Body of pancreas (tissue), 4 donors: ENCODE measurements around the gene ZNF594.

ENCODE experiments used
- POLR2A ChIP-seq, 3 donors: fragments of 450-650 bp; IDR thresholded peaks; one replicate each; pipeline ENCODE4 v1.6.1; 2016; ENCODE audit warnings: antibody characterized with exemption in 3 of 3, mild to moderate bottlenecking in 2 of 3
- TF ChIP-seq, protein P1 (sequence below), 7 experiments: fragments of 450-650 bp in 4 of 7; fragments of 200-600 bp in 3 of 7; sonication (generic) in 3 of 7; IDR thresholded peaks; one replicate each; pipeline ENCODE4 v1.5.1; 2016 to 2019; ENCODE audit warnings: antibody characterized with exemption in 7 of 7

DNA sequence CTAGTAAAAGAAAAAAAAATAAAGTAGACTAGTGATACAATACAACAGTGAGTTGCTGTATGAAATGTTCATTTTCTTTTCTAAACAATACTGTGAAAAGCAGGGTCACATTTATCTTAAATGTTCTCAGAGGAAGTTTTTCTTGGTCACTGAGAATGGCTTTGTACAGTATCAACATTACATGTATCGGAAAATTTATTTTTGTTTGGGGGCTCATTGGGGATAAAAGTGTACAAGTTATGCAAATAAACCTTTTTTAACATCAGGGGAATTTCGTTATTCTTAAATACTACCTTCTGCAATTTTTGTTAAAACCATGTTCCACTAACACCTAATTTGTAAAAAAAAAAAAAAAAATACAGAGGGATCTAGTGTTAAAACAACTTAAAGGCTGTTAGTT lies 8.7 kb upstream of the ZNF594 start:
- TF ChIP-seq, protein P1, sequence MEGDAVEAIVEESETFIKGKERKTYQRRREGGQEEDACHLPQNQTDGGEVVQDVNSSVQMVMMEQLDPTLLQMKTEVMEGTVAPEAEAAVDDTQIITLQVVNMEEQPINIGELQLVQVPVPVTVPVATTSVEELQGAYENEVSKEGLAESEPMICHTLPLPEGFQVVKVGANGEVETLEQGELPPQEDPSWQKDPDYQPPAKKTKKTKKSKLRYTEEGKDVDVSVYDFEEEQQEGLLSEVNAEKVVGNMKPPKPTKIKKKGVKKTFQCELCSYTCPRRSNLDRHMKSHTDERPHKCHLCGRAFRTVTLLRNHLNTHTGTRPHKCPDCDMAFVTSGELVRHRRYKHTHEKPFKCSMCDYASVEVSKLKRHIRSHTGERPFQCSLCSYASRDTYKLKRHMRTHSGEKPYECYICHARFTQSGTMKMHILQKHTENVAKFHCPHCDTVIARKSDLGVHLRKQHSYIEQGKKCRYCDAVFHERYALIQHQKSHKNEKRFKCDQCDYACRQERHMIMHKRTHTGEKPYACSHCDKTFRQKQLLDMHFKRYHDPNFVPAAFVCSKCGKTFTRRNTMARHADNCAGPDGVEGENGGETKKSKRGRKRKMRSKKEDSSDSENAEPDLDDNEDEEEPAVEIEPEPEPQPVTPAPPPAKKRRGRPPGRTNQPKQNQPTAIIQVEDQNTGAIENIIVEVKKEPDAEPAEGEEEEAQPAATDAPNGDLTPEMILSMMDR (IDR thresholded peaks at IDR 0.05) = no peak
- no peak for TF ChIP-seq POLR2A (IDR thresholded peaks at IDR 0.05)
